ENCODE measurements around the gene RHCG.

Gene RHCG

GRCh38 chr15:89498574-89498906, 2.2 kb upstream of the RHCG start:
- Histone ChIP-seq H3K18ac (ENCODE audit: low read depth in 1 of 2, low read length in 2 of 2) (no peak overlapping the region), H3K27me3 (ENCODE audit: control insufficient read depth in 1 of 2, insufficient read depth in 1 of 2, low read length in 2 of 2) (peaks cover 60 to 65% of the 10 kb centered on the region in 2 experiments), H3K14ac (ENCODE audit: low read length in 2 of 2) (no peak overlapping the region), H2BK12ac (ENCODE audit: low read length in 2 of 2) (no peak overlapping the region), H3K79me1 (replicated peaks; ENCODE audit: low read length, poor library complexity, severe bottlenecking) (no peaks in the 10 kb centered on the region), H2BK120ac (ENCODE audit: low read depth, low read length) (no peak overlapping the region), H3K9ac (ENCODE audit: low read length) (no peak overlapping the region), H3K9me3 (ENCODE audit: control insufficient read depth, low read length) (no peaks in the 10 kb centered on the region), H3K36me3 (ENCODE audit: control insufficient read depth in 1 of 2, insufficient read depth in 2 of 2, low read depth in 1 of 2, low read length in 2 of 2) (no peaks in the 10 kb centered on the region), H2AFZ (ENCODE audit: low read depth, low read length) (no peak overlapping the region), H3K23ac (ENCODE audit: low read length in 2 of 2) (no peak overlapping the region), H3K4ac (ENCODE audit: low read depth in 1 of 2, low read length in 2 of 2) (no peak overlapping the region), H3K4me2 (ENCODE audit: low read length, poor library complexity, severe bottlenecking) (no peak overlapping the region), H4K8ac (ENCODE audit: low read length) (no peak overlapping the region), H2AK5ac (ENCODE audit: low read length, severe bottlenecking) (no peak overlapping the region), H3K27ac (ENCODE audit: low read length, poor library complexity, severe bottlenecking) (no peak overlapping the region), H3K4me1 (ENCODE audit: control insufficient read depth, insufficient read depth, low read depth, low read length) (peaks cover 7% of the 10 kb centered on the region), H4K91ac (ENCODE audit: low read length) (no peak overlapping the region), H3K4me3 (ENCODE audit: insufficient read depth in 1 of 2, low read depth in 1 of 2, low read length in 2 of 2) (no peak overlapping the region), H2BK15ac (ENCODE audit: low read depth, poor library complexity, severe bottlenecking) (no peak overlapping the region), H2BK5ac (ENCODE audit: low read depth, low read length, poor library complexity, severe bottlenecking) (no peak overlapping the region)
- WGBS: no CpG with 5 or more reads among the region's 2 CpGs
- no peak for DNase-seq

- no peak overlapping the region for H3K23ac ChIP-seq (ENCODE audit: low read length in 2 of 2)
- no peak overlapping the region for H2BK15ac ChIP-seq (ENCODE audit: low read depth, poor library complexity, severe bottlenecking)
- H4K8ac ChIP-seq (ENCODE audit: low read length): no peak overlapping the region
- H4K91ac ChIP-seq (ENCODE audit: low read length): no peak overlapping the region
- H3K79me1 ChIP-seq (replicated peaks; ENCODE audit: low read length, poor library complexity, severe bottlenecking): no peaks in the 10 kb centered on the region
- H3K14ac ChIP-seq (ENCODE audit: low read length in 2 of 2): no peak overlapping the region
- no peak overlapping the region for H3K27ac ChIP-seq (ENCODE audit: low read length, poor library complexity, severe bottlenecking)
- H3K4me2 ChIP-seq (ENCODE audit: low read length, poor library complexity, severe bottlenecking): no peak overlapping the region
- H3K9me3 ChIP-seq (ENCODE audit: control insufficient read depth, low read length): no peaks in the 10 kb centered on the region
- no peaks in the 10 kb centered on the region for H3K36me3 ChIP-seq (ENCODE audit: control insufficient read depth in 1 of 2, insufficient read depth in 2 of 2, low read depth in 1 of 2, low read length in 2 of 2)
- no peak overlapping the region for H2BK120ac ChIP-seq (ENCODE audit: low read depth, low read length)
- no peak overlapping the region for H3K4me3 ChIP-seq (ENCODE audit: insufficient read depth in 1 of 2, low read depth in 1 of 2, low read length in 2 of 2)
- H2AFZ ChIP-seq (ENCODE audit: low read depth, low read length): no peak overlapping the region
- WGBS: 92% methylated on average over 1 of the region's 1 CpG
- peaks cover 65 to 66% of the 10 kb centered on the region in 2 experiments for H3K27me3 ChIP-seq (ENCODE audit: control insufficient read depth in 1 of 2, insufficient read depth in 1 of 2, low read length in 2 of 2)
- H3K9ac ChIP-seq (ENCODE audit: low read length): no peak overlapping the region
- H3K18ac ChIP-seq (ENCODE audit: low read depth in 1 of 2, low read length in 2 of 2): no peak overlapping the region
- DNase-seq: no peak
- no peak overlapping the region for H2BK5ac ChIP-seq (ENCODE audit: low read depth, low read length, poor library complexity, severe bottlenecking)
- H2AK5ac ChIP-seq (ENCODE audit: low read length, severe bottlenecking): no peak overlapping the region
- H3K4ac ChIP-seq (ENCODE audit: low read depth in 1 of 2, low read length in 2 of 2): no peak overlapping the region
- no peak overlapping the region for H2BK12ac ChIP-seq (ENCODE audit: low read length in 2 of 2)
- peaks cover 7% of the 10 kb centered on the region for H3K4me1 ChIP-seq (ENCODE audit: control insufficient read depth, insufficient read depth, low read depth, low read length)
Measured at GRCh38 chr15:89497231-89497630, 848 bp upstream of the RHCG start.

- H3K14ac ChIP-seq (ENCODE audit: low read length in 2 of 2): no peak overlapping the region
- H2BK15ac ChIP-seq (ENCODE audit: low read depth, poor library complexity, severe bottlenecking): no peak overlapping the region
- 77% methylated on average over 9 of the region's 10 CpGs for WGBS
- no peak overlapping the region for H3K27ac ChIP-seq (ENCODE audit: low read length, poor library complexity, severe bottlenecking)
- peaks cover 60 to 72% of the 10 kb centered on the region in 2 experiments for H3K27me3 ChIP-seq (ENCODE audit: control insufficient read depth in 1 of 2, insufficient read depth in 1 of 2, low read length in 2 of 2)
- no peak overlapping the region for H2AK5ac ChIP-seq (ENCODE audit: low read length, severe bottlenecking)
- H4K8ac ChIP-seq (ENCODE audit: low read length): no peak overlapping the region
- no peak overlapping the region for H2AFZ ChIP-seq (ENCODE audit: low read depth, low read length)
- H3K18ac ChIP-seq (ENCODE audit: low read depth in 1 of 2, low read length in 2 of 2): no peak overlapping the region
- no peak overlapping the region for H3K4me3 ChIP-seq (ENCODE audit: insufficient read depth in 1 of 2, low read depth in 1 of 2, low read length in 2 of 2)
- H3K4me2 ChIP-seq (ENCODE audit: low read length, poor library complexity, severe bottlenecking): no peak overlapping the region
- no peak overlapping the region for H2BK120ac ChIP-seq (ENCODE audit: low read depth, low read length)
- H3K36me3 ChIP-seq (ENCODE audit: control insufficient read depth in 1 of 2, insufficient read depth in 2 of 2, low read depth in 1 of 2, low read length in 2 of 2): no peaks in the 10 kb centered on the region
- H2BK12ac ChIP-seq (ENCODE audit: low read length in 2 of 2): no peak overlapping the region
- DNase-seq: no peak
- no peaks in the 10 kb centered on the region for H3K79me1 ChIP-seq (replicated peaks; ENCODE audit: low read length, poor library complexity, severe bottlenecking)
- no peak overlapping the region for H2BK5ac ChIP-seq (ENCODE audit: low read depth, low read length, poor library complexity, severe bottlenecking)
- H4K91ac ChIP-seq (ENCODE audit: low read length): no peak overlapping the region
- H3K9me3 ChIP-seq (ENCODE audit: control insufficient read depth, low read length): no peaks in the 10 kb centered on the region
- H3K4ac ChIP-seq (ENCODE audit: low read depth in 1 of 2, low read length in 2 of 2): no peak overlapping the region
- no peak overlapping the region for H3K9ac ChIP-seq (ENCODE audit: low read length)
- no peak overlapping the region for H3K23ac ChIP-seq (ENCODE audit: low read length in 2 of 2)
- H3K4me1 ChIP-seq (ENCODE audit: control insufficient read depth, insufficient read depth, low read depth, low read length): peaks cover 7% of the 10 kb centered on the region
Measured at GRCh38 chr15:89495638-89496145, 691 bp downstream of the RHCG start.

DNA sequence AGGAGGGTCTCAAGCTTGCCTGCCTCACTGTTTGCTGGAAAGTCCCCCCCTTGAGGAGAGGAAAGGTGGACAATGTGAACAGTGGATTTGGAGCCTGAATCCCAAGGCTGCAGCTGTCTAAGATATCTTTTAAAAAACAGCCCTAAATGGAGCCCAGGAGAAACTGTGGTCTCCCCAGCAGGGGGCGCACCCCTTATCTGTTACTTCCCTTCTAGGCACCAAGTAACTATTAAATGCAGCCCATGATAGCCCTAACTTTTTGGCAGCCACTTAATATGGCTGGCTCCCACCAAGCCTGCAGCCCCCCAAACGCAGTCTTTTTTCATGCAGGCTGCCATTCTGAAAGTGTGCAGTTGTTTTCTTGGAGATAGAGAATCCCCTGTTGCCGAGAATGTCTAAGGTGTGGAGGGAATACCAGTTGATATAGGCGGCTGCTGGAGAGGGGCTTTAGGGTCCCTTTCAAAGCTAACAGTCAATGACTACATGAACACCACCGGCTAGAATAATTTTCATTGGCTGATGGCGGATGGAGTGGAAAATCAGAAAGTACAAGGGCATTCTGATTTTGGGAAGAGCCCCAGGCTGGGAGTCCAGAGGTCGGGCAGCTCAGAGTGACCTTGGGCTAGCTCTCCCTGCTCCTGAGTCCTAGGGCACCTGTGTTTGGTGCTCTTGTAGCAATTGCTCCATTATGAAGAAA, 1.3 kb downstream of the RHCG start:
- Histone ChIP-seq H3K27ac (ENCODE audit: low read length, poor library complexity, severe bottlenecking) (no peak overlapping the region), H3K27me3 (ENCODE audit: control insufficient read depth in 1 of 2, insufficient read depth in 1 of 2, low read length in 2 of 2) (peaks cover 63 to 77% of the 10 kb centered on the region in 2 experiments), H3K23ac (ENCODE audit: low read length in 2 of 2) (no peak overlapping the region), H3K4ac (ENCODE audit: low read depth in 1 of 2, low read length in 2 of 2) (no peak overlapping the region), H2BK12ac (ENCODE audit: low read length in 2 of 2) (no peak overlapping the region), H3K4me1 (ENCODE audit: control insufficient read depth, insufficient read depth, low read depth, low read length) (peaks cover 7% of the 10 kb centered on the region), H3K9me3 (ENCODE audit: control insufficient read depth, low read length) (no peaks in the 10 kb centered on the region), H2BK120ac (ENCODE audit: low read depth, low read length) (no peak overlapping the region), H3K18ac (ENCODE audit: low read depth in 1 of 2, low read length in 2 of 2) (no peak overlapping the region), H2BK5ac (ENCODE audit: low read depth, low read length, poor library complexity, severe bottlenecking) (no peak overlapping the region), H2AFZ (ENCODE audit: low read depth, low read length) (no peak overlapping the region), H4K91ac (ENCODE audit: low read length) (no peak overlapping the region), H3K14ac (ENCODE audit: low read length in 2 of 2) (no peak overlapping the region), H3K4me2 (ENCODE audit: low read length, poor library complexity, severe bottlenecking) (no peak overlapping the region), H3K79me1 (replicated peaks; ENCODE audit: low read length, poor library complexity, severe bottlenecking) (no peaks in the 10 kb centered on the region), H4K8ac (ENCODE audit: low read length) (no peak overlapping the region), H3K4me3 (ENCODE audit: insufficient read depth in 1 of 2, low read depth in 1 of 2, low read length in 2 of 2) (no peak overlapping the region), H3K36me3 (ENCODE audit: control insufficient read depth in 1 of 2, insufficient read depth in 2 of 2, low read depth in 1 of 2, low read length in 2 of 2) (no peaks in the 10 kb centered on the region), H2BK15ac (ENCODE audit: low read depth, poor library complexity, severe bottlenecking) (peak overlapping the region; percentile 54), H2AK5ac (ENCODE audit: low read length, severe bottlenecking) (no peak overlapping the region), H3K9ac (ENCODE audit: low read length) (no peak overlapping the region)
- DNase-seq: no peak
- WGBS: 80% methylated on average over 7 of the region's 7 CpGs
